GM12874 (cell line): ENCODE results near the gene INTU.

ENCODE experiments used
- TF ChIP-seq, protein P1 (sequence below): IDR thresholded peaks from 2 replicates; pipeline ENCODE4 v1.5.1; 2011; ENCODE audit warnings: low read depth, mild to moderate bottlenecking, control low read depth, low read length, moderate library complexity; ENCODE audit not compliant: insufficient read depth

Gene INTU

DNA sequence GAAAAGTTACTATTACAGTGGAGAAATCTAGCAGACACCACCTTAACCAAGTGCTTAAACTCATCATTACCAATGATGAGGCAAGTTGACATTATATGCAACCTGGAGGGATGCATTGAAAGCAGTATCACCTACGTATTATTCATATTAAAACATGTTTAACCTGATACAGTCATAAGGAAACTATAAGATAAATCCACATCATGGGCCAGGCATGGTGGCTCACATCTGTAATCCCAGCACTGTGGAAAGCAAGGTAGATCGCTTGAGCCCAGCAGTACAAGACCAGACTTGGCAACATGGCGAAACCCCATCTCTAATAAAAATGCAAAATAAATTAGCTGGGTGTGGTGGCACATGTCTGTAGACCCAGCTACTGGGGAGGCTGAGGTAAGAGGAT, 22.3 kb upstream of the INTU start:
- TF ChIP-seq, protein P1, sequence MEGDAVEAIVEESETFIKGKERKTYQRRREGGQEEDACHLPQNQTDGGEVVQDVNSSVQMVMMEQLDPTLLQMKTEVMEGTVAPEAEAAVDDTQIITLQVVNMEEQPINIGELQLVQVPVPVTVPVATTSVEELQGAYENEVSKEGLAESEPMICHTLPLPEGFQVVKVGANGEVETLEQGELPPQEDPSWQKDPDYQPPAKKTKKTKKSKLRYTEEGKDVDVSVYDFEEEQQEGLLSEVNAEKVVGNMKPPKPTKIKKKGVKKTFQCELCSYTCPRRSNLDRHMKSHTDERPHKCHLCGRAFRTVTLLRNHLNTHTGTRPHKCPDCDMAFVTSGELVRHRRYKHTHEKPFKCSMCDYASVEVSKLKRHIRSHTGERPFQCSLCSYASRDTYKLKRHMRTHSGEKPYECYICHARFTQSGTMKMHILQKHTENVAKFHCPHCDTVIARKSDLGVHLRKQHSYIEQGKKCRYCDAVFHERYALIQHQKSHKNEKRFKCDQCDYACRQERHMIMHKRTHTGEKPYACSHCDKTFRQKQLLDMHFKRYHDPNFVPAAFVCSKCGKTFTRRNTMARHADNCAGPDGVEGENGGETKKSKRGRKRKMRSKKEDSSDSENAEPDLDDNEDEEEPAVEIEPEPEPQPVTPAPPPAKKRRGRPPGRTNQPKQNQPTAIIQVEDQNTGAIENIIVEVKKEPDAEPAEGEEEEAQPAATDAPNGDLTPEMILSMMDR = no peak

DNA sequence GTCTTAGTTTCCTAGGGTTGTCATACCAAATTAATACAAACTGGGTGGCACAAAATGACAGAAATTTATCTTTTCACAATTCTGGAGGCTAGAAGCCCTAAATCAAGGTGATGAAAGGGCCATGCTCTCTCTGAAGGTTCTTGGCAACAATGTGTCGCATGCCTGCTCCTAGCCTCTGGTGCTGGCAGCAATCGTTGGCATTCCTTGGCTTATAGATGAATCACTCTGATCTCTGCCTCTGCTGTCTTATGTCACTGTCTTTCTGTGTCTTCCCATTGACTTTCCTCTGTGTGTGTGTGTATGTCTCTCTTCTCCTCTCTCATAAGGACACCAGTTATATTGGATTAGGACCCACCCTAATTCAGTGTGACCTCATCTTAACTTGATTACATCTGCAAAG, 15.9 kb upstream of the INTU start:
- TF ChIP-seq, protein P1 = no peak

DNA sequence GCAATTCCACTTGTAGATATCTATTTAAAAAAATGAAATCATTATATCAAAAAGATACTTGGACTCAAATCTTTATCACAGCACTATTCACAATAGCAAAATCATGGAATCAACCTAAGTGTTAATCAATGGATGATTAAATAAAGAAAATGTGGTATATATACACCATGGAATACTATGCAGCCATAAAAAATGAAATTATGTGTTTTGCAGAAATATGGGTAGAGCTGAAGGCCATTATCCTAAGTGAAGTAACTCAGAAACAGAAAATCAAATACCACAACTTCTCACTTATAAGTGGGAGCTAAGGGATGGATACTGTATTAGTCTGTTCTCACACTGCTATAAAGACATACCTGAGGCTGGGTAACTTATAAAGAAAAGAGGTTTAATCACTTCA, 14.3 kb upstream of the INTU start:
- TF ChIP-seq, protein P1 = no peak

DNA sequence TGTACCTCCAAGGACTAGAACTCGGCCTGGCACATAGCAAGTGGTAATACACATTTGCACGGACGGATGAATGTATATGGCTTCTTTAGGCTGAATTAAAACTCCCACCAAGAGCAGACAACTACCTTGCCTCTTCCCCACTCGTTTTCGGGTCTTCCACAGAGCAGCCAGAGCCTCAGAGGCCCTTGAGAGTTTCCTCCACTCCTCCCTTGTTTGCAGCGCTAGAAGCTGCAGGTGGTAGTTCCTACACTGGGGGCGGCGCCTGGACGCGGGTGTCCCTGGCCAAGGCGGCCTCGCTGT, 10.2 kb upstream of the INTU start:
- TF ChIP-seq, protein P1 = no peak

DNA sequence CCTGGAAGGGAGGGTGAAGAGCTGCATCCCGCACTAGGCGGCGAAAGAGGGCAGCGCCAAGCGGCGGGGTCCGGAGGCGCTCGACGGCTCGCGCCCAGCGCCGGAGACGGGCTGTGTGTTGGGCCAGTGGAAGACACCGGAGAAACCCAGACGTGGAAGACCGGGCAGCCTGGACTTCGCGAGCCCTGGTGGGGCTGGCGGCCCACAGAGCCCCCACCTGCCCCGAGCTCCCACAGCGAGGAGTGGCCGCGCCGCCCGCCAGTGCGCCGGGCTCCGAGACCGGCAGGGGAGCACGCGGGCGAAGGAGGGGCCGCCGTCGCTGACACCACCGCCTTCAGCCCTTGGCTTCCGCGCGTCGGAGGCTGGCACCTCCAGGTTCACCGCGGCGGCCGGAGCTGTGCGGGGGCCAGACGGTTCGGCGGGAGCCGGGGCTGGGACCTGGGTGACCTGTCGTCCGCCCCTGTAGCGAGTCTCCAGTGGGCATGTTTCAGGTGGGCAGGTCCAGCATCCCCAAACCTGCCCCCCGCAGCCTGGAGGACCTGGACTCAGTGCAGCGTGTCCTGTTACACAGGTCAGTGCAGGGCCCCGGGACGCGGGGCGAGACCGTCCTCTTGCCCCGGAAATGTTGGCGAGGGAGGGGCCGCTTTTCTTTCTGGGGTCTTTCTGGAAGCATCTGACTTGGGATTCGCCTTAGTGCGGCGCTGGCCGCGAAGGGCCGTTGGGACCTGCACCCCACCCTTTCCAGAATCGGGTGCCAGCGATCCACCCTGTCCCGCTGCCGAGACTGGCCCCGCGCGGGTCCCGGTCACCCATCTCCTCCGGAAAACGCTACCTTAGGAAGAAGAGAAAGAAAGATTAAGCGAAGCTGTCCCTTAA, 9.6 kb upstream of the INTU start:
- TF ChIP-seq, protein P1 = no peak

DNA sequence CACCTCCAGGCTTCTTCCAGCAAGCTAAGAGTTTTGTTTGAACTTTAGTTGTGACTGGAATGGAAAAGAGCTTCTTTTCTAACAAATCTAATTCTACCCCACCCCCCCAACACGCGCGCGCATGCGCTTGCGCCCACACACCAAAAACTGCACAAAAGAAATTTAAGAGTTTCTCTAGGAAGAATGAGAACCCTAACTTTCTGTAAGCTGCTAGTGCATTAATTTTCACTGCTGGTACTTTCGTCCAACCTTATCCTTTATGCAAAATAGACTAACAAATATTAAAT, 9.0 kb upstream of the INTU start:
- TF ChIP-seq, protein P1 = no peak

DNA sequence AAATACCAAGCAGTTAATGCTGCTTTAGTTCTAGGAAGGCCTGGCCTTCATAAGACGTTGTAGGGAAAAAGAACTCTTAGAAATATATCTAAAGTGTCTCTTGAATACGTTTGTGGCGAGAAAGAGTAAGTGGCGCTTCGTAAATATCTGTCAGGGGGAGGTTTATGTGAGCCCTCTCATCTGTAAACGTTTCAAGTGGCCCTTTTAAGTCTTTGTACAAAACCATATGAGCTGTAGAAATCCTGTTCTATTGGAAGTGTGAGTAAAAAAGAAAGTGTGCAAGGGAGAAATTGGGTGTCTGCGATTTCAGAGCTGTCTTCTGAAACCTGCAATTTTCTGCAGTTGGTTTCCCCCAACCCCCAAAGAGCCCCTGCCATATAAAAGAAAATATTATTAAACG, 8.6 kb upstream of the INTU start:
- TF ChIP-seq, protein P1 = no peak
